H9 (cell line): ENCODE results near the gene CERS6. TPM values are rescaled to one million over a fixed set of nuclear protein-coding genes. Genes with fewer than 3 reads are reported as not detected.

ENCODE experiments used
- DNase-seq: peaks from one replicate; pipeline ENCODE4 v3.0.0-alpha.2; 2017
- H2AFZ ChIP-seq: one replicate; pipeline ENCODE4 v1.6.1; 2013; ENCODE audit warnings: mild to moderate bottlenecking, low read length, control low read depth, moderate library complexity
- H2AK5ac ChIP-seq: 2 replicates; pipeline ENCODE4 v1.6.1; 2013; ENCODE audit warnings: low read length, control low read depth, mixed read lengths; ENCODE audit not compliant: insufficient read length
- H2BK120ac ChIP-seq: one replicate; pipeline ENCODE4 v1.6.1; 2013; ENCODE audit warnings: low read depth, mild to moderate bottlenecking, low read length, control low read depth, inconsistent platforms; ENCODE audit not compliant: poor library complexity, severe bottlenecking
- H2BK12ac ChIP-seq: 2 replicates; pipeline ENCODE4 v1.6.1; 2013; ENCODE audit warnings: low read length, control low read depth, mixed read lengths, low read depth; ENCODE audit not compliant: insufficient read length
- H2BK15ac ChIP-seq: 2 replicates; pipeline ENCODE4 v1.6.1; 2013; ENCODE audit warnings: low read depth, low read length, control low read depth
- H2BK20ac ChIP-seq: one replicate; pipeline ENCODE4 v1.6.1; 2013; ENCODE audit warnings: low read depth, mild to moderate bottlenecking, low read length, control low read depth, inconsistent platforms; ENCODE audit not compliant: poor library complexity, severe bottlenecking
- H2BK5ac ChIP-seq: 2 replicates; pipeline ENCODE4 v1.6.1; 2013; ENCODE audit warnings: low read length, control low read depth, mixed read lengths; ENCODE audit not compliant: insufficient read length
- H3K14ac ChIP-seq: 2 replicates; pipeline ENCODE4 v1.6.1; 2013; ENCODE audit warnings: low read length, control low read depth; ENCODE audit not compliant: insufficient read depth
- H3K18ac ChIP-seq: 2 replicates; pipeline ENCODE4 v1.6.1; 2013; ENCODE audit warnings: low read depth, mild to moderate bottlenecking, mixed read lengths, low read length, control low read depth; ENCODE audit not compliant: insufficient read length
- H3K23ac ChIP-seq: 2 replicates; pipeline ENCODE4 v1.6.1; 2013; ENCODE audit warnings: low read length, control low read depth, mixed read lengths, low read depth; ENCODE audit not compliant: insufficient read length
- H3K23me2 ChIP-seq: 2 replicates; pipeline ENCODE4 v1.6.1; 2013; ENCODE audit warnings: low read depth, mild to moderate bottlenecking, mixed read lengths, low read length, control low read depth; ENCODE audit not compliant: insufficient read length, poor library complexity, severe bottlenecking
- H3K27ac ChIP-seq: 2 replicates; pipeline ENCODE4 v1.5.1; 2013; ENCODE audit warnings: low read length, control low read depth, mixed read lengths, low read depth; ENCODE audit not compliant: insufficient read length
- H3K27me3 ChIP-seq: 2 replicates; pipeline ENCODE4 v1.6.1; 2013; ENCODE audit warnings: low read length, control low read depth, inconsistent platforms; ENCODE audit not compliant: insufficient read depth
- H3K4ac ChIP-seq: 2 replicates; pipeline ENCODE4 v1.6.1; 2013; ENCODE audit warnings: low read depth, mild to moderate bottlenecking, control low read depth, inconsistent platforms, low read length, moderate library complexity
- H3K4me1 ChIP-seq: 2 replicates; pipeline ENCODE4 v1.6.1; 2013; ENCODE audit warnings: low read length, control low read depth, inconsistent platforms; ENCODE audit not compliant: insufficient read depth
- H3K4me2 ChIP-seq: 2 replicates; pipeline ENCODE4 v1.6.1; 2013; ENCODE audit warnings: low read length, control low read depth, mixed read lengths; ENCODE audit not compliant: insufficient read length, insufficient read depth
- H3K56ac ChIP-seq: 2 replicates; pipeline ENCODE4 v1.6.1; 2013; ENCODE audit warnings: low read depth, mild to moderate bottlenecking, mixed read lengths, low read length, control low read depth; ENCODE audit not compliant: insufficient read length
- H3K79me1 ChIP-seq: 2 replicates; pipeline ENCODE4 v1.6.1; 2013; ENCODE audit warnings: low read depth, mild to moderate bottlenecking, moderate library complexity, low read length, control low read depth, inconsistent platforms; ENCODE audit not compliant: insufficient read depth, poor library complexity, severe bottlenecking
- H3K79me2 ChIP-seq: 2 replicates; pipeline ENCODE4 v1.6.1; 2013; ENCODE audit warnings: low read length, control low read depth, inconsistent platforms; ENCODE audit not compliant: insufficient read depth
- H3K9ac ChIP-seq: 2 replicates; pipeline ENCODE4 v1.6.1; 2013; ENCODE audit warnings: low read length, control low read depth, mixed read lengths; ENCODE audit not compliant: insufficient read length; ENCODE audit errors: extremely low read depth
- H3K9me3 ChIP-seq: one replicate; pipeline ENCODE4 v1.6.1; 2013; ENCODE audit warnings: low read depth, low read length, inconsistent platforms; ENCODE audit not compliant: control insufficient read depth
- H3T11ph ChIP-seq: one replicate; pipeline ENCODE4 v1.6.1; 2013; ENCODE audit warnings: mild to moderate bottlenecking, low read length, control low read depth, inconsistent platforms
- H4K20me1 ChIP-seq: one replicate; pipeline ENCODE4 v1.6.1; 2013; ENCODE audit not compliant: control insufficient read depth, insufficient read length, insufficient read depth
- H4K5ac ChIP-seq: 2 replicates; pipeline ENCODE4 v1.6.1; 2013; ENCODE audit warnings: low read depth, mild to moderate bottlenecking, mixed read lengths, low read length, control low read depth; ENCODE audit not compliant: insufficient read length
- H4K8ac ChIP-seq: replicated peaks from 2 replicates; pipeline ENCODE4 v1.6.1; 2013; ENCODE audit warnings: low read length, control low read depth, mixed read lengths, low read depth; ENCODE audit not compliant: insufficient read length
- H4K91ac ChIP-seq: 2 replicates; pipeline ENCODE4 v1.6.1; 2013; ENCODE audit warnings: low read depth, mild to moderate bottlenecking, moderate library complexity, mixed read lengths, low read length, control low read depth; ENCODE audit not compliant: insufficient read length
- H3K27ac Mint-ChIP-seq, 3 experiments: 2 replicates in 2 of 3; 3 replicates in 1 of 3; pipeline ENCODE4 v1.8.0; 2020 to 2021; ENCODE audit warnings: mixed read lengths in 3 of 3, mild to moderate bottlenecking in 1 of 3, moderate library complexity in 1 of 3
- H3K27me3 Mint-ChIP-seq: 2 replicates; pipeline ENCODE4 v1.8.0; 2021; ENCODE audit warnings: low read depth, mild to moderate bottlenecking, moderate library complexity, mixed read lengths
- H3K36me3 Mint-ChIP-seq, 3 experiments: 2 replicates in 2 of 3; 3 replicates in 1 of 3; pipeline ENCODE4 v1.8.0; 2020 to 2021; ENCODE audit warnings: low read depth in 3 of 3, mixed read lengths in 3 of 3; ENCODE audit not compliant: insufficient read depth in 1 of 3
- H3K4me1 Mint-ChIP-seq, 2 experiments: 2 replicates each; pipeline ENCODE4 v1.8.0; 2020; ENCODE audit warnings: mixed read lengths in 2 of 2
- H3K4me3 Mint-ChIP-seq, 2 experiments: 2 replicates in 1 of 2; 3 replicates in 1 of 2; pipeline ENCODE4 v1.8.0; 2020 to 2021; ENCODE audit warnings: mild to moderate bottlenecking in 2 of 2, mixed read lengths in 2 of 2, moderate library complexity in 1 of 2
- H3K9me3 Mint-ChIP-seq, 2 experiments: 2 replicates in 1 of 2; 3 replicates in 1 of 2; pipeline ENCODE4 v1.8.0; 2020; ENCODE audit warnings: mild to moderate bottlenecking in 2 of 2, mixed read lengths in 2 of 2, moderate library complexity in 1 of 2
- CTCF ChIP-seq: fragments of 200-600 bp; sonication (generic); conservative IDR thresholded peaks from 3 replicates; pipeline ENCODE4 v1.8.0; 2021; ENCODE audit warnings: antibody characterized with exemption, mild to moderate bottlenecking
- WGBS: extraction: QIAGEN DNeasy Blood & Tissue Kit; methylation state at CpG from one replicate; pipeline ENCODE4 v1.1.7; 2013; ENCODE audit warnings: missing lambda C conversion rate, low lambda C conversion rate, mixed read lengths; ENCODE audit not compliant: insufficient read length; ENCODE audit errors: extremely low coverage; 5-methylcytosine and 5-hydroxymethylcytosine counted together
- total RNA-seq: library from RNA; stranded (reverse); gene quantifications from 2 replicates; pipeline ENCODE4 v1.2.1, GENCODE V29; 2021

CERS6 gene
- total RNA-seq, 1 experiment from 2014 or later: 17.7 TPM

- Histone ChIP-seq H3K56ac (no peak overlapping the region), H4K8ac (no peak overlapping the region), H2BK15ac (no peak overlapping the region), H3K79me2 (no peaks in the 10 kb centered on the region), H3K4me2 (no peak overlapping the region), H2BK120ac (no peak overlapping the region), H2AFZ (no peak overlapping the region), H3K18ac (no peak overlapping the region), H2BK5ac (no peak overlapping the region), H3K27ac (no peak overlapping the region), H3K14ac (no peak overlapping the region), H3K79me1 (no peaks in the 10 kb centered on the region), H4K91ac (no peak overlapping the region), H4K5ac (no peak overlapping the region), H3K4me1 (no peaks in the 10 kb centered on the region), H3K23me2 (no peaks in the 10 kb centered on the region), H3K4ac (no peak overlapping the region), H2BK12ac (no peak overlapping the region), H2BK20ac (no peak overlapping the region), H3T11ph (no peak overlapping the region), H3K27me3 (no peaks in the 10 kb centered on the region), H3K23ac (no peak overlapping the region), H2AK5ac (no peak overlapping the region), H4K20me1 (no peaks in the 10 kb centered on the region), H3K9me3 (no peaks in the 10 kb centered on the region), H3K9ac (no peak overlapping the region)
- TF ChIP-seq CTCF: peak; percentile 37; the same call in 1 of the 3 replicates
- no peak for DNase-seq
- H3K4me1 Mint-ChIP-seq: no peaks in the 10 kb centered on the region
- WGBS: no CpG with 5 or more reads among the region's 3 CpGs
- H3K27me3 Mint-ChIP-seq: no peaks in the 10 kb centered on the region
- peaks cover 2 to 8% (median 2%) of the 10 kb centered on the region in 3 experiments; a peak in 4 of 7 replicates for H3K36me3 Mint-ChIP-seq
- no peak overlapping the region for H3K4me3 Mint-ChIP-seq
- no peak overlapping the region for H3K27ac Mint-ChIP-seq
- H3K9me3 Mint-ChIP-seq: no peaks in the 10 kb centered on the region; a peak in 1 of 5 replicates
Observed at GRCh38 chr2:168697668-168698121, 241.6 kb downstream of the CERS6 start.
